SKM-1 treated with dmso at 0.1 percent for 144 hours (cell line): Measurements from ENCODE around the gene RAB31.

Source experiments
- DNase-seq: peaks from one replicate; lab custom pipeline; 2025; ENCODE audit not compliant: unreplicated experiment; lab: John Stamatoyannopoulos, UW

The RAB31 gene

GRCh38 chr18:9787712-9788111 lies 79.6 kb downstream of the RAB31 start:
- no peak for DNase-seq

DNA sequence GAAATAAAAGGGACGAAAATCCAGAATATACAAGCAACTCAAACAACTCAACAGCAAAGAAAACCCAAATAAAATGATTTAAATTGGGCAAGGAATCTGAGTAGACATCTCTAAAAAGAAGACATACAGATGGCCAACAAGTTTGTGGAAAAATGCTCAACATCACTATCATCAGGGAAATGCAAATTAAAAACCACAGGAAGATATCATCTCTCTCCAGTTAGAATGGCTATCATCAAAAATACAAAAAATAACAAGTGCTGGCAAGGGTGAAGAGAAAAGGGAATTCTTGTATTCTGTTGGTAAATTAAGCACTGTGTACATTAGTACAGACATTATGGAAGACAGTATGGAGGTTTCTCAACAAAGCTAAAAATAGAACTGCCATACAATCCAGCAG lies 80.0 kb downstream of the RAB31 start:
- no peak for DNase-seq

DNA sequence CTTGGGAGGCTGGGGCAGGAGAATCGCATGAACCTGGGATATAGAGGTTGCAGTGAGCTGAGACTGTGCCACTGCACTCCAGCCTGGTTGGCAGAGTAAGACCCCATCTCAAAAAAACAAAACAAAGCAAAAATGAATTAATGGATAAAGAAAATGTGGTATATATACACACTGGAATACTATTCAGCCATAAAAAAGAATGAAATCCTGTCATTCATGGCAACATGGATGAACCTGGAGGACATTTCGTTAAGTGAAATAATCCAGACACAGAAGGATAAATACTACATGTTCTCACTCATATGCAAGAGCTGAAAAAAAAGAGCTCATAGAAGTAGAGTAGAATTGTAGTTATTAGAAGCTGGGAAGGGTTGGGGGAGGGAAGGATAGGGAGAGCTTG lies 80.8 kb downstream of the RAB31 start:
- DNase-seq = no peak

DNA sequence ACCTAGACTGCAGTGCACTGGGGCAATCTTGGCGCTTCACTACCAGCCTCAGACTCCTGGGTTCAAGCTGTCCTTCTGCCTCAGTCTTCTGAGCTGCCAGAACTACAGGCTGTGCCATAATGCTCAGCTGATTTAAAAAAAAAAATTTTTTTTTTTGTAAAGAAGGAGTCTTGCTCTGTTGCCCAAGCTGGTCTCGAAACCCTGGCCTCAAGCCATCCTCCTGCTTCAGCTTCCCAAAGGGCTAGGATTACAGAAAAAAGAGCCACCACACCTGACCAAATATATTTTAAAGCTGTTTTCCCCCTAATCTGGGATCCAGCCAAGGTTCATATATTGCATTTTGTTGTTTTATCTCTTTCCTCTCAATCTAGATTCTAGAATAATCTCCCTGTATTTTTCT lies 82.2 kb downstream of the RAB31 start:
- DNase-seq = no peak

- DNase-seq = no peak
Measured at GRCh38 chr18:9791991-9792390, 83.9 kb downstream of the RAB31 start.

DNA sequence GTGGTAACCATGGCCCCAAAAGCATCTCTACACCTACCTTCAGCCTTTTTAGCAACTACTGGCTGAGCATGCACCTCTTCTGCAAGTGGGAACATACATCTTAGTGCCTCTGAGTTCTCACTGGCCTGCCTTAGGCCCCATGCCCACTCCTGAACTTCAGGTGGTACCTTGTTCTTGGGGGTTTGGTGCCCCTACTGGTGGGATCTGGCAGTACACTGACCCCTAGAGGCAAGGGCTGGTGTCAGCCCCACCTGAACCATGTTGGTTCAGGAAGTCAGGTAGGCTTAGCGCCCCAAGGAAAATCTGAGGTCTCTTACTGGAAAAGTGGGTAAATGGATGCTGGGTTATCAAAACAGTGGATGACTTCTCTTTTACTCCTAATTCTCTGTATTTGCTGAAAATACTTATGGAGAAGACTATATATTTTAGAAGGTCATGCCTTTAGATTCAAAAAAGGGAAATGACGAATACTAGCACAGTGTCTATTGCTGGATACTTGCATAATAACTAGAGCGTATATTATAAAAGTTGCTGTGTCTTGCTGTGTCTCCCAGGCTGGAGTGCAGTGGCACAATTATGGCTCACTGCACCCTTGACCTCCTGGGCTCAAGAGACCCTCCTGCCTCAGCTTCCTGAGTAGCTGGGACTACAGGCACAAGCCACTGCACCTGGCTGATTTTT lies 84.6 kb downstream of the RAB31 start:
- peak; percentile 22 for DNase-seq

DNA sequence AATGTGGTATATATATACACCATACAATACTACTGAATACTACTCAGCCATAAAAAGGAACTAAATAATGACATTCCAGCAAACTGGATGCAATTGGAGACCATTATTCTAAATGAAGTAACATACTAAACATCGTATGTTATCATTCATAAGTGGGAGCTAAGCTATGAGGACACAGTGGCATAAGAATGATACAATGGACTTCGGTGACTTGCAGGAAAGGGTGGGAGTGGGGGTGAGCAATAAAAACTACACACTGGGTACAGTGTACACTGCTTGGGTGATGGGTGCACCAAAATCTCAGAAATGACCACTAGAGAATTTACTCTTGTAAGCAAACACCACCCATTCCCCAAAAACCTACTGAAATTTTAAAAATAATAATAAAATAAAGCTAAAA lies 87.9 kb downstream of the RAB31 start:
- no peak for DNase-seq

DNA sequence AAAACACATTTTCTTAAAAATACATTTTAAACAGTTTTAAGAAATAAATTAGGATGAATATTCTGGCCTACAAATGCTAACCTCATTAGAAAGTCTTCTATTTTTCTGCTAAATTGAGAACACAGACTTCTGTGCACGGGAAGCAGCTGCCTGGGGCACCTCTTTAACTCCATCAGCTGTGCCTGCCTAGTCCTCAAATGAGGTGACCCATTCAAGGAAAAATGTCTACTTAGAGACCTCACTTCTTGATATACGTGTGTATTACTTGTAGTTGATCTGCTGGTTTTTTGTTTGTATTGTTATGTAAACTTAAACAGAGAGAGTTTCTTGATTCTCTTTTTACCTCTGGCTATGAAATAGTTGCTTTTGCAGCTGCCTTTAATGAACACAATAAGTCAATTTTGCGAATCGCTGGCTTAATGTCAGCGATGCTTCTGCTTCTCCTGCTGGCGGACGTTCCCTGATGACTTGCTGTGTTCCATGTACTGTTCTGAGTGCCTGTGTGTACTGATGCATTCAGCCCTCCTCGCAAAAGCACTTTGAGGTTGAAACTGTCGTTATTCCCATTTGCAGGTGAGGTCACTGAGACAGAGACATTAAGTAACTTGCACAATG lies 88.9 kb downstream of the RAB31 start:
- no peak for DNase-seq

DNA sequence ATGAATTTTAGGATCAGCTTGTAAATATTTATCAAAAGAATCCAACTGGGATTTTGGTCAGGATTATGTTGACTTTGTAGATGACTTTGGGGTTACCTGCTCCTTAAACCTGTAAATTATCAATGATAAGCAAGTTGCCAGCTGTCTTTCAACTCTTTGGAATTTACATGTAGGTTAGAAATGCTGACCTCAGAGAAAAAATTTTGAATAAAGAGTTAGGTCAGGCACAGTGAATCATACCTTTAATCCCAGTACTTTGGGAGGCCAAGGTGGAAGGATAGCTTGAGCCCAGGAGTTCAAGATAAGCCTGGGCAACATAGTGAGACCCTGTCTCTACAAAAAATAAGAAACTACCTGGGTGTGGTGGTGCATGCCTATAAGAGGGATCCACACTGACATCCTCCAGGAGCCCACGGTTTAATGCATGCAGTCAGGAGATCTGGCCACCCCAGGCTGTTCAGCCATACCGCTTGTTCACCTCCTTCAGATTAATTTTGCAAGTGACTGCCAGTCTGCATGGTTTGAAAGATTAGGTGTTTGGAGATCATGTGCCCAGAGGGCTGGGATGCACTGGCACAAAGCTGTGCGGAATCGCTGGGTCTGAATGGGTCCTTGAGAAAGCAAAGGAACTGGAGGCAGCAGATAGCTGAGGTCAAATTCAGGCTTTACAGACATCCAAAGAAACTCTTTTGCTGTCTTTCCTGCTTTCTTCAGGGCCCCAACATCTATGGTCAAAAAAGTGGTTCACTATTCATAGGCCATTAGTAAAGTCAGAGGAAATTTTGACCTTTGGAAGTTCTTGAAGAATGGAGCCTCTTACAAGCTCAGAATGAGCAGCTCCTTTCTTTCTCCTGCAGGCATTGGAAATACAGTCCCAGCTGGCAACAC lies 94.3 kb downstream of the RAB31 start:
- no peak for DNase-seq

GRCh38 chr18:9803063-9803697 lies 95.1 kb downstream of the RAB31 start:
- no peak for DNase-seq

GRCh38 chr18:9803698-9804516 lies 95.8 kb downstream of the RAB31 start:
- no peak for DNase-seq

- DNase-seq = no peak
Measured at GRCh38 chr18:9804517-9805104, 96.5 kb downstream of the RAB31 start.

DNA sequence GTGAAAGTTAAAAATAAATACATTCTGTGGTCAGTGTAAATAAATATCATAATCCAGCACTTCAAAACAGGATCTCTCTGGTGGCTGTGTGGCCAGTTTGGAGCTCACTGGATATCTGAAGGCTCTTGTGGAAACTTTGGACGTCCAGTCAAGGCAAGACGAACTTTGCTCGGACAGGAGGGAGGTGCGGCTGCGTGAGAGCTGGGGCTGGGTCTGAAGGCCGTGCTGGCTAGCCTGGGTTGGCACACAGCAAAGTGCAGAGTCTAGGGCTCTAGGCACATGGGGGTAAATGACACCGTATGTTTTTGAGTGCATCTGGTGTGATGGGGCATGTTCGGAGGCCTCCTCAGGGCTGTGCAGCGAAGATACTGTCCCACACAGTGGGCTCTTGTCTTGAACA lies 98.8 kb downstream of the RAB31 start:
- no peak for DNase-seq

DNA sequence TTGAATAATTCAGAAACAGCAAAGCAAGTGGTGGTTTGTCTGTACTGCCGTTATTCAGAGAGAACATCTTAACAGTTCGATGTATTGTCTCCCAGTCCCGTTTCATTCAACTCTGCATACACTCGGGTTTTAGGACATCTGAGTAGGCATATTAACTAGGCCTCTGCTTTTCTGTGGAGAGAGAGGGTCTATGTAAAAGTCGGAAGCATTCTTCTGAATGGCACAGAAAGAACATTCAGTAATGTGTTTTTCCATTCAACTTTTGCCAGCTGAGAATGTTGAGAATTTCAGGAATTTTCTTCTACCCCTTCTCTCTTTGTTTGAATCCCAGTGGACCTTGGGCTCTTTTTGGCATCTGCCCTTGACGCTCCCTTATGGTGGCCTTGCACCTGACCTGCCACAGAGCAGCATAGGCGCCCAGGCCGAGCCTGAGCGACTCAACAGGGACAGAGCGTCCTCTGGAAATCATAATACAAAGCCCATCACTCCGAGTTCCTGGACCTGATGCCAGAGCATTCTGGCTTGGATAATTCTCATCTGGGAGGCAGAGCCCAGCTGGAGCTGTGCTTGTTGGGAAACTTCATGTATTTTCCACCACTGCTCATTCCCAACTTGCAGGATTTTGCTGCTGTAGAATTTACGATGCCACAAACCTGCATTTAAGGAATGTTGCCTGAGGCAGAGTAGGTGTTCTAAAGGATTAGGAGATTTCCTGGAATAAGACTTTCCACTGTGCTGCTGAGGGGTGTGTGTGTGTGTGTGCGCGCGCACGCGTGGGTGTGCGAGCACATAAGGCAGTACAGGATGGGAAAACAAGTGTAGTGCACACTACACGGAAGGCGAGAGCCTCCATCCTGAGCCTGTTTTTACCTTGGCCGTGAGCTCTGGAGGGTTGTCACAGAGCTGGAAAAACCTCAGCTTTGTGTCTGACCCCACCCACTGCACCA lies 100.5 kb downstream of the RAB31 start:
- DNase-seq = no peak

DNA sequence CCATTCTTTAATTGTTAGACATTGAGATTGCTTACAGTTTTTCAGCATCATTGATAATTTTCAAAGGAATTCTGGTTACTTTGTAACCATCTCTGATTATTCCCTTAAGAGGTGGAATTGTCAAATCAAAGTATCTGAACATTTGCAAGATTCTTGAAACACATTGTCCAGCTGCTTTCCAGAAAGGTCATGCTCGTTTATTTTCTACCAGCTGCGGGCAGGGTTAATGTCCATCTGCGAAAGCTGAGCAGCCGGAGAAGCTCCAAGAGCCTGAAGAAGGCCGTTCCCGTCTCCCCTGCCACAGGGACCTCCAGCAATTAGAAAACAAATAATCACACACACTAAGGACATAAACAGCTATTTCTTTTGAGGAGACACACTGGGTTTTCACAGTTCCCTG lies 101.6 kb downstream of the RAB31 start:
- no peak for DNase-seq

DNA sequence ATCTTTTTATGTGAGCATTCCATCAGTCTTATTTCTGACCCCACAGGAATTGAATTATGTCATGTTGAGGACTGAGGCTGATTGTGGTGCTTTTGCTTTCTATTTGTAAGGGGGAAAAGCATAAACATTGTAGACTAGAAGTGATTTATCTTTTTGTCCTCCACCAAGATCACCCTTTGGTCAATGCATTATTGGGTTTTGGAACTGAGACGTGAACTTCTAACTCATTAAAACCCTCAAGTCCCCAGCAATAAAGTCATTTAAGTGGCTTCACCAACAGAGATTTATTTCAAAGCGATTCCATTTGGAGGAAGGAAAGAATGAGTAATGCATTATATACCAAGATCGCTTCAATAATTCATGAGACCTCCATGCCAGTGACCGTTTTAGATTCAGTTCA lies 102.2 kb downstream of the RAB31 start:
- DNase-seq = no peak

GRCh38 chr18:9810994-9811705 lies 103.0 kb downstream of the RAB31 start:
- no peak for DNase-seq

- no peak for DNase-seq
Measured at GRCh38 chr18:9811978-9812377, 103.9 kb downstream of the RAB31 start.

GRCh38 chr18:9814431-9814830 lies 106.3 kb downstream of the RAB31 start:
- DNase-seq = no peak
